Mesendoderm (in vitro differentiated cells): ENCODE measurements around the gene GPATCH8.
A peak's percentile ranks its signal among the peaks of the same experiment; 100 is the strongest.

Experiments used
- DNase-seq: peaks from one replicate; pipeline ENCODE4 v3.0.0; 2013
- H2AK5ac ChIP-seq: 2 replicates; pipeline ENCODE4 v1.6.1; 2013; ENCODE audit warnings: low read length, inconsistent platforms
- H2BK120ac ChIP-seq: 2 replicates; pipeline ENCODE4 v1.6.1; 2013; ENCODE audit warnings: low read depth, mild to moderate bottlenecking, low read length, moderate library complexity, mixed read lengths
- H2BK15ac ChIP-seq: replicated peaks from 2 replicates; pipeline ENCODE4 v1.6.1; 2013; ENCODE audit warnings: low read depth, mild to moderate bottlenecking, moderate library complexity
- H2BK5ac ChIP-seq: 2 replicates; pipeline ENCODE4 v1.6.1; 2013; ENCODE audit warnings: low read length, inconsistent platforms
- H3K18ac ChIP-seq: 2 replicates; pipeline ENCODE4 v1.6.1; 2013; ENCODE audit warnings: mild to moderate bottlenecking, low read length, mixed read lengths
- H3K23ac ChIP-seq: one replicate; pipeline ENCODE4 v1.6.1; 2013; ENCODE audit warnings: low read length
- H3K27ac ChIP-seq: 2 replicates; pipeline ENCODE4 v1.5.1; 2013; ENCODE audit warnings: low read depth, mild to moderate bottlenecking, inconsistent platforms, low read length, moderate library complexity
- H3K27me3 ChIP-seq: 2 replicates; pipeline ENCODE4 v1.6.1; 2013; ENCODE audit warnings: low read length, control low read depth, mild to moderate bottlenecking, inconsistent platforms; ENCODE audit not compliant: insufficient read depth, poor library complexity
- H3K36me3 ChIP-seq: 2 replicates; pipeline ENCODE4 v1.6.1; 2013; ENCODE audit warnings: low read length, inconsistent platforms; ENCODE audit not compliant: control insufficient read depth, insufficient read depth
- H3K4ac ChIP-seq: one replicate; pipeline ENCODE4 v1.6.1; 2013; ENCODE audit warnings: low read depth, mild to moderate bottlenecking, low read length, moderate library complexity
- H3K4me1 ChIP-seq: 2 replicates; pipeline ENCODE4 v1.6.1; 2013; ENCODE audit warnings: low read depth, low read length, inconsistent platforms; ENCODE audit not compliant: control insufficient read depth
- H3K4me2 ChIP-seq: 2 replicates; pipeline ENCODE4 v1.6.1; 2013; ENCODE audit warnings: low read length
- H3K4me3 ChIP-seq: 2 replicates; pipeline ENCODE4 v1.5.1; 2013; ENCODE audit warnings: mild to moderate bottlenecking, low read length
- H3K56ac ChIP-seq: one replicate; pipeline ENCODE4 v1.6.1; 2013; ENCODE audit warnings: low read length
- H3K79me1 ChIP-seq: 2 replicates; pipeline ENCODE4 v1.6.1; 2013; ENCODE audit warnings: low read length, inconsistent platforms
- H3K79me2 ChIP-seq: 2 replicates; pipeline ENCODE4 v1.6.1; 2013; ENCODE audit warnings: mild to moderate bottlenecking, low read length; ENCODE audit not compliant: control insufficient read depth, insufficient read depth
- H3K9ac ChIP-seq: 2 replicates; pipeline ENCODE4 v1.6.1; 2013; ENCODE audit warnings: low read length, inconsistent platforms
- H4K5ac ChIP-seq: one replicate; pipeline ENCODE4 v1.6.1; 2013; ENCODE audit warnings: low read length
- H4K8ac ChIP-seq: one replicate; pipeline ENCODE4 v1.6.1; 2013; ENCODE audit warnings: low read depth, mild to moderate bottlenecking, control low read depth, low read length, moderate library complexity
- WGBS: extraction: QIAGEN DNeasy Blood & Tissue Kit; methylation state at CpG from one replicate; pipeline ENCODE4 v1.1.7; 2013; ENCODE audit warnings: low lambda C conversion rate, missing lambda C conversion rate; ENCODE audit not compliant: insufficient coverage; ENCODE audit errors: extremely low coverage; 5-methylcytosine and 5-hydroxymethylcytosine counted together

Gene GPATCH8

GRCh38 chr17:44438636-44439035, 64.6 kb downstream of the GPATCH8 start:
- H3K9ac ChIP-seq = no peak overlapping the region
- no peak overlapping the region for H4K8ac ChIP-seq
- no CpG with 5 or more reads among the region's 2 CpGs for WGBS
- no peak overlapping the region for H3K23ac ChIP-seq
- no peak overlapping the region for H3K4me2 ChIP-seq
- H2BK15ac ChIP-seq = no peak overlapping the region
- H3K27me3 ChIP-seq = no peaks in the 10 kb centered on the region
- no peak overlapping the region for H3K18ac ChIP-seq
- no peak overlapping the region for H3K27ac ChIP-seq
- H2AK5ac ChIP-seq = no peak overlapping the region
- H3K79me1 ChIP-seq = peaks cover 5% of the 10 kb centered on the region
- peaks cover 2% of the 10 kb centered on the region for H3K4me1 ChIP-seq
- peaks cover 2% of the 10 kb centered on the region for H3K79me2 ChIP-seq
- H3K56ac ChIP-seq = no peak overlapping the region
- no peak overlapping the region for H3K4ac ChIP-seq
- H3K4me3 ChIP-seq = no peak overlapping the region
- no peaks in the 10 kb centered on the region for H3K36me3 ChIP-seq
- peak; percentile 77 for DNase-seq
- no peak overlapping the region for H4K5ac ChIP-seq
- H2BK5ac ChIP-seq = no peak overlapping the region
- H2BK120ac ChIP-seq = no peak overlapping the region

GRCh38 chr17:44436336-44436735, 66.9 kb downstream of the GPATCH8 start:
- H2BK15ac ChIP-seq = no peak overlapping the region
- H4K8ac ChIP-seq = no peak overlapping the region
- WGBS = no CpG with 5 or more reads among the region's 2 CpGs
- DNase-seq = peak; percentile 7
- H3K4me1 ChIP-seq = peaks cover 2% of the 10 kb centered on the region
- H3K9ac ChIP-seq = no peak overlapping the region
- no peak overlapping the region for H3K4me2 ChIP-seq
- H3K4ac ChIP-seq = no peak overlapping the region
- H3K23ac ChIP-seq = no peak overlapping the region
- no peaks in the 10 kb centered on the region for H3K27me3 ChIP-seq
- peaks cover 2% of the 10 kb centered on the region for H3K79me2 ChIP-seq
- H3K27ac ChIP-seq = no peak overlapping the region
- H2BK120ac ChIP-seq = no peak overlapping the region
- H3K36me3 ChIP-seq = no peaks in the 10 kb centered on the region
- H3K4me3 ChIP-seq = no peak overlapping the region
- no peak overlapping the region for H3K56ac ChIP-seq
- H2BK5ac ChIP-seq = no peak overlapping the region
- H3K18ac ChIP-seq = no peak overlapping the region
- no peak overlapping the region for H2AK5ac ChIP-seq
- H3K79me1 ChIP-seq = peaks cover 2% of the 10 kb centered on the region
- no peak overlapping the region for H4K5ac ChIP-seq

GRCh38 chr17:44432254-44433157, 70.7 kb downstream of the GPATCH8 start:
- no peak overlapping the region for H3K9ac ChIP-seq
- no peak overlapping the region for H2BK120ac ChIP-seq
- H3K56ac ChIP-seq = no peak overlapping the region
- no peak overlapping the region for H3K23ac ChIP-seq
- H3K27ac ChIP-seq = no peak overlapping the region
- H3K27me3 ChIP-seq = no peaks in the 10 kb centered on the region
- no peak overlapping the region for H3K4me2 ChIP-seq
- H4K5ac ChIP-seq = no peak overlapping the region
- H3K4me1 ChIP-seq = no peaks in the 10 kb centered on the region
- WGBS = no CpG with 5 or more reads among the region's 9 CpGs
- H3K18ac ChIP-seq = no peak overlapping the region
- H2BK15ac ChIP-seq = no peak overlapping the region
- H2AK5ac ChIP-seq = no peak overlapping the region
- H3K79me2 ChIP-seq = no peaks in the 10 kb centered on the region
- H2BK5ac ChIP-seq = no peak overlapping the region
- H3K4ac ChIP-seq = no peak overlapping the region
- H3K4me3 ChIP-seq = no peak overlapping the region
- no peak overlapping the region for H4K8ac ChIP-seq
- no peaks in the 10 kb centered on the region for H3K79me1 ChIP-seq
- H3K36me3 ChIP-seq = no peaks in the 10 kb centered on the region
- DNase-seq = no peak

- Histone ChIP-seq H3K36me3 (no peaks in the 10 kb centered on the region), H2BK120ac (no peak overlapping the region), H3K27ac (no peak overlapping the region), H3K4me1 (no peaks in the 10 kb centered on the region), H2BK15ac (no peak overlapping the region), H3K9ac (no peak overlapping the region), H3K4ac (no peak overlapping the region), H3K18ac (no peak overlapping the region), H3K23ac (no peak overlapping the region), H4K8ac (no peak overlapping the region), H4K5ac (no peak overlapping the region), H3K79me1 (peaks cover 3% of the 10 kb centered on the region), H3K4me3 (no peak overlapping the region), H3K79me2 (no peaks in the 10 kb centered on the region), H2BK5ac (no peak overlapping the region), H3K56ac (no peak overlapping the region), H3K27me3 (no peaks in the 10 kb centered on the region), H3K4me2 (no peak overlapping the region), H2AK5ac (no peak overlapping the region)
- no peak for DNase-seq
- WGBS = no CpG with 5 or more reads among the region's 3 CpGs
Observed at GRCh38 chr17:44424828-44425461, 78.3 kb downstream of the GPATCH8 start.

GRCh38 chr17:44417553-44417952, 85.7 kb downstream of the GPATCH8 start:
- H3K4me2 ChIP-seq = no peak overlapping the region
- H2BK120ac ChIP-seq = no peak overlapping the region
- no peak overlapping the region for H4K5ac ChIP-seq
- H2BK15ac ChIP-seq = no peak overlapping the region
- no peak overlapping the region for H3K18ac ChIP-seq
- no peak overlapping the region for H4K8ac ChIP-seq
- H3K4ac ChIP-seq = no peak overlapping the region
- no peaks in the 10 kb centered on the region for H3K4me1 ChIP-seq
- WGBS = no CpG with 5 or more reads among the region's 2 CpGs
- no peak overlapping the region for H3K56ac ChIP-seq
- H3K4me3 ChIP-seq = no peak overlapping the region
- no peaks in the 10 kb centered on the region for H3K27me3 ChIP-seq
- no peak overlapping the region for H3K23ac ChIP-seq
- no peak overlapping the region for H3K27ac ChIP-seq
- H3K79me2 ChIP-seq = no peaks in the 10 kb centered on the region
- H2AK5ac ChIP-seq = no peak overlapping the region
- H2BK5ac ChIP-seq = no peak overlapping the region
- no peaks in the 10 kb centered on the region for H3K36me3 ChIP-seq
- peaks cover 2% of the 10 kb centered on the region for H3K79me1 ChIP-seq
- no peak overlapping the region for H3K9ac ChIP-seq
- peak; percentile 22 for DNase-seq
